Measurements from ENCODE around the gene ROBO1.

DNA sequence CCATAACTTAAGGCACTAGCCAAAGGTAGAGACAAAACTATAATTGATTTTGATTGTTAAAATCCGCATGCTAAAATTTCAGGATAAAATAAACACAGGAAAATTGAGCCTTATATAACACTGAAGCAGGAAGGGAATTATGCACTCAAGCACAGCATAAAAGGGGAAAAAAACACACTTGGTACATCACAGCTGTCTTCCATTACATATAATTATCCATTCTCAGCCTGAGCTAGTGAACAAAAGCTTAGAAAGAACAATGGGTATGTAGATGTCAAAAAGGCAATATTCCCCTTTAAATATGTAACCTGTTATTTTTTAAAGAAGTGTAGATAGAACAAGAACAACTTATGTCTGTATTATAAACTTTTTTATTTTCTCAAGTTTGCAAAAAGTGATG is 899.2 kb downstream of the ROBO1 start:
- TF ChIP-seq, protein P1, sequence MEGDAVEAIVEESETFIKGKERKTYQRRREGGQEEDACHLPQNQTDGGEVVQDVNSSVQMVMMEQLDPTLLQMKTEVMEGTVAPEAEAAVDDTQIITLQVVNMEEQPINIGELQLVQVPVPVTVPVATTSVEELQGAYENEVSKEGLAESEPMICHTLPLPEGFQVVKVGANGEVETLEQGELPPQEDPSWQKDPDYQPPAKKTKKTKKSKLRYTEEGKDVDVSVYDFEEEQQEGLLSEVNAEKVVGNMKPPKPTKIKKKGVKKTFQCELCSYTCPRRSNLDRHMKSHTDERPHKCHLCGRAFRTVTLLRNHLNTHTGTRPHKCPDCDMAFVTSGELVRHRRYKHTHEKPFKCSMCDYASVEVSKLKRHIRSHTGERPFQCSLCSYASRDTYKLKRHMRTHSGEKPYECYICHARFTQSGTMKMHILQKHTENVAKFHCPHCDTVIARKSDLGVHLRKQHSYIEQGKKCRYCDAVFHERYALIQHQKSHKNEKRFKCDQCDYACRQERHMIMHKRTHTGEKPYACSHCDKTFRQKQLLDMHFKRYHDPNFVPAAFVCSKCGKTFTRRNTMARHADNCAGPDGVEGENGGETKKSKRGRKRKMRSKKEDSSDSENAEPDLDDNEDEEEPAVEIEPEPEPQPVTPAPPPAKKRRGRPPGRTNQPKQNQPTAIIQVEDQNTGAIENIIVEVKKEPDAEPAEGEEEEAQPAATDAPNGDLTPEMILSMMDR (optimal IDR thresholded peaks at IDR 0.05 in 1 of 3, IDR thresholded peaks at IDR 0.05 in 1 of 3, conservative IDR thresholded peaks at IDR 0.05 in 1 of 3; ENCODE audit: extremely low read depth in 1 of 3, insufficient read depth in 2 of 3, low read length in 3 of 3) = no peak
- no peak for TF ChIP-seq EZH2 (IDR thresholded peaks at IDR 0.05; ENCODE audit: low read length)
